Measurements from ENCODE around the gene PPP3CA.

GRCh38 chr4:101135371-101136010, 211.8 kb downstream of the PPP3CA start:
- TF ChIP-seq, protein P1, sequence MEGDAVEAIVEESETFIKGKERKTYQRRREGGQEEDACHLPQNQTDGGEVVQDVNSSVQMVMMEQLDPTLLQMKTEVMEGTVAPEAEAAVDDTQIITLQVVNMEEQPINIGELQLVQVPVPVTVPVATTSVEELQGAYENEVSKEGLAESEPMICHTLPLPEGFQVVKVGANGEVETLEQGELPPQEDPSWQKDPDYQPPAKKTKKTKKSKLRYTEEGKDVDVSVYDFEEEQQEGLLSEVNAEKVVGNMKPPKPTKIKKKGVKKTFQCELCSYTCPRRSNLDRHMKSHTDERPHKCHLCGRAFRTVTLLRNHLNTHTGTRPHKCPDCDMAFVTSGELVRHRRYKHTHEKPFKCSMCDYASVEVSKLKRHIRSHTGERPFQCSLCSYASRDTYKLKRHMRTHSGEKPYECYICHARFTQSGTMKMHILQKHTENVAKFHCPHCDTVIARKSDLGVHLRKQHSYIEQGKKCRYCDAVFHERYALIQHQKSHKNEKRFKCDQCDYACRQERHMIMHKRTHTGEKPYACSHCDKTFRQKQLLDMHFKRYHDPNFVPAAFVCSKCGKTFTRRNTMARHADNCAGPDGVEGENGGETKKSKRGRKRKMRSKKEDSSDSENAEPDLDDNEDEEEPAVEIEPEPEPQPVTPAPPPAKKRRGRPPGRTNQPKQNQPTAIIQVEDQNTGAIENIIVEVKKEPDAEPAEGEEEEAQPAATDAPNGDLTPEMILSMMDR (IDR thresholded peaks at IDR 0.05; ENCODE audit: control extremely low read depth in 1 of 3, insufficient read depth in 1 of 3, low read depth in 1 of 3, low read length in 3 of 3), result no peak
- no peak for TF ChIP-seq SIN3A (conservative IDR thresholded peaks at IDR 0.05 in 1 of 2, IDR thresholded peaks at IDR 0.05 in 1 of 2; ENCODE audit: low read depth in 1 of 2, low read length in 2 of 2)
- no peak for TF ChIP-seq RFX5 (IDR thresholded peaks at IDR 0.05; ENCODE audit: borderline replicate concordance, low read depth, low read length)
- TF ChIP-seq ASH2L (IDR thresholded peaks at IDR 0.05; ENCODE audit: low read length), result no peak
- TF ChIP-seq POLR2AphosphoS5 (IDR thresholded peaks at IDR 0.05; ENCODE audit: low read depth, low read length), result no peak
- no peak for TF ChIP-seq EZH2 (IDR thresholded peaks at IDR 0.05; ENCODE audit: low read depth, low read length, severe bottlenecking)
- TF ChIP-seq CHD2 (IDR thresholded peaks at IDR 0.05; ENCODE audit: low read length), result no peak
- no peak for TF ChIP-seq POLR2A (IDR thresholded peaks at IDR 0.05; ENCODE audit: control extremely low read depth in 1 of 2, low read depth in 2 of 2, low read length in 2 of 2)
- no peak for TF ChIP-seq JUN (IDR thresholded peaks at IDR 0.05; ENCODE audit: low read depth, low read length)
- no peak for TF ChIP-seq JUND (IDR thresholded peaks at IDR 0.05; ENCODE audit: low read length)
- no peak for TF ChIP-seq MAFK (IDR thresholded peaks at IDR 0.05; ENCODE audit: low read depth, low read length)
- TF ChIP-seq SIRT6 (IDR thresholded peaks at IDR 0.05; ENCODE audit: low read length), result no peak
- no peak for TF ChIP-seq SP2 (IDR thresholded peaks at IDR 0.05; ENCODE audit: low read length)
- TF ChIP-seq TAF1 (IDR thresholded peaks at IDR 0.05; ENCODE audit: low read depth, low read length), result no peak

Measured in H1 (cell line).